Vagina (tissue), 2 donors: ENCODE data around the gene OTUD4.

Experiments
- CTCF ChIP-seq, 3 experiments: fragments of 450-650 bp in 2 of 3; fragments of 200-600 bp in 1 of 3; sonication (generic) in 1 of 3; IDR thresholded peaks; one replicate each; pipeline ENCODE4 v1.5.1; 2017 to 2019; ENCODE audit warnings: antibody characterized with exemption in 3 of 3, mild to moderate bottlenecking in 2 of 3, moderate library complexity in 2 of 3
- POLR2A ChIP-seq, 2 donors: fragments of 450-650 bp; IDR thresholded peaks; one replicate each; pipeline ENCODE4 v1.6.1; 2017; ENCODE audit warnings: antibody characterized with exemption in 2 of 2, mild to moderate bottlenecking in 2 of 2, moderate library complexity in 2 of 2
- POLR2AphosphoS5 ChIP-seq, 2 donors: sonication (generic); formaldehyde crosslinking; IDR thresholded peaks; one replicate each; pipeline ENCODE4 v1.9.0; 2017; ENCODE audit warnings: antibody characterized with exemption in 2 of 2, mild to moderate bottlenecking in 2 of 2, low read depth in 1 of 2; ENCODE audit not compliant: insufficient read depth in 1 of 2

- TF ChIP-seq POLR2A (IDR thresholded peaks at IDR 0.05): no peak
- TF ChIP-seq CTCF (IDR thresholded peaks at IDR 0.05): no peak
- no peak for TF ChIP-seq POLR2AphosphoS5 (IDR thresholded peaks at IDR 0.05; ENCODE audit: insufficient read depth in 1 of 2, low read depth in 1 of 2)
Measured at GRCh38 chr4:145218251-145218650, 37.9 kb upstream of the OTUD4 start.
